Stimulated activated CD4-positive, alpha-beta T cell treated with anti-CD3 and anti-CD28 coated beads, Interleukin-2, amount 100 ng/mL, for 48 hours (primary cell): Measurements from ENCODE around the gene DNPEP.
A peak's percentile ranks its signal among the peaks of the same experiment; 100 is the strongest.

Source experiments
- DNase-seq, 2 donors: peaks; one replicate each; pipeline ENCODE4 v3.0.0-alpha.2; 2020

Gene DNPEP

DNA sequence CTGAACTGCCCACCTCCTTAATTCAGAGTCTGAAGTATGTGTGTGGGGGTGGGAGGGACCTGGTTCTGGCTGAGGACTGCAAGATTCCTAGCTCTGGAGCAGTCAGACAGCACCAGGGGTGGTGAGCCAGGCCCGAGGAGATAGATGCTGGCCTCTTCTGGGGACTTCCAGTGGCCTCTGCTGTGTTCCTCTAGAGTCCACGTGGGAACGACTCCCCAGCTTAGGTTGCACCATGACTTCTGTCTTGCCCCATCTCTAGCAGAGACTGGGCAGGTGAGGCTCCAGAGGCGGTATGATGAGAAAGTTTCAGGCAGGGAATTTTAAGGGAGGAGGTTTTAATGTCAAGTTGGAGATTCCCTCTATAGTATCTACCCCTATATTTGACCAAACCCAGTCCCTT, 33.1 kb downstream of the DNPEP start:
- DNase-seq = no peak

DNA sequence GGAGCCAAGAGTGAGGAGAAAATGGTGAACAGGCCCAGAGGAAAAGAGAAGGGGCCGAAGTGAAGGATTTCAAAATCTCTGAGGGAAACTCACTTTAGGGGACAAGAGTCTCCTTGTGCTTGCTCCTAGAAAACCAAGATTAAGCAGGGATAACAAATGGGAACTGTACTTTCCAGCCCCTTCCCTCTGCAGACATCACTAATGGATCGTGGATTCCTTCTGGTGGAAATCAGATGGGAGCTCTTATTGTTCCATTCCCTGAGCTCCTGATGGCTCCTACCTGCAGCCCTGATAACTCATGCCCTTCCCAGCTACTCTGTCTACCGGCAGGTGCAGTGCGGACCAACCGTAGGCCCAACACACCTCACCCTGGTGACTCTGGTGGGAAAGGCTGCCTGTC, 34.6 kb downstream of the DNPEP start:
- no peak for DNase-seq

GRCh38 chr2:219352448-219353023, 35.2 kb downstream of the DNPEP start:
- DNase-seq = peak; percentile 74 to 76

DNA sequence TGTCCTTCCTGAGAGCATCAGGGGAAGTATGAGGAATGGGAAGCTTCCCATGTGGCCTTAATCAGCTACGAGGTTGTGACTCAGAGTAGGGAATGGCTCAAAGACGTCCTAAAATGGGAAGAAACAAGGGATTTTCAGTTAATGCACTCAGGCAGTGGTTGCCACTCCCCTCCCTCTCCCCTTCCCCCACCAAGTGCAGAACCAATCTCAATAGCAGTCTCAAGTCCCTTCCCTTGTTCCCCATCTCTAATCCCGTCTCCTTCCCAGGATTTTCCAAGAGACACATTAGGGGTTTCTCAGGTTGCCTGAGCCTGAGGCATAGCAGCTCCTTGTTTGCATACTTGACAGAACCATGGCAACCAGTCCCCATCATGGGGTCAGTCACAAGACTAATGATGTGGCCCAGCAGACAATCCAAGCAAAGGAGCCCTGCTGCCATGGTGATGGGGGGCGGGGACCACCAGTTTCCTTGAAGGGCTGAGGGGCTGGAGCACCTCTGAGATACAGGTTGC, 36.9 kb downstream of the DNPEP start:
- no peak for DNase-seq

DNA sequence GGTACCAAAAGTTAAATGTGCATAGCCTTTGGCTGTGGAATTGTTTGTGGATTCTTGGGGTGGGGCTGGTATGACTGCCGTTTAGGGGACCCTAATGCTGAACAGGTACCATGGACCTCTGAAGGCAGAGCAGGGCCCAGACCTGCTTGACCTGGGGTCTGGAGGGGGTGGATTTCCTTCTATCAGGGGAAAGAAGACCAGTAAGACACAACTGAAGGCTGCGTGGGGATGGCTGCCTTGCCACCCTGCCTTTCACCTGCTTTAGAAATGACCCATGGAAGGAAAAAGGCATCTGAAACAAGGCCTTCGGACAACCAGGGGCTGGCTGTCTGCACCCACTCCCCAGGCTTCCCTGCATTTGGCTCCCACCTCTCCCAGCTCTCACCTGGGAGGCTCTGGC, 37.5 kb downstream of the DNPEP start:
- DNase-seq = no peak

DNA sequence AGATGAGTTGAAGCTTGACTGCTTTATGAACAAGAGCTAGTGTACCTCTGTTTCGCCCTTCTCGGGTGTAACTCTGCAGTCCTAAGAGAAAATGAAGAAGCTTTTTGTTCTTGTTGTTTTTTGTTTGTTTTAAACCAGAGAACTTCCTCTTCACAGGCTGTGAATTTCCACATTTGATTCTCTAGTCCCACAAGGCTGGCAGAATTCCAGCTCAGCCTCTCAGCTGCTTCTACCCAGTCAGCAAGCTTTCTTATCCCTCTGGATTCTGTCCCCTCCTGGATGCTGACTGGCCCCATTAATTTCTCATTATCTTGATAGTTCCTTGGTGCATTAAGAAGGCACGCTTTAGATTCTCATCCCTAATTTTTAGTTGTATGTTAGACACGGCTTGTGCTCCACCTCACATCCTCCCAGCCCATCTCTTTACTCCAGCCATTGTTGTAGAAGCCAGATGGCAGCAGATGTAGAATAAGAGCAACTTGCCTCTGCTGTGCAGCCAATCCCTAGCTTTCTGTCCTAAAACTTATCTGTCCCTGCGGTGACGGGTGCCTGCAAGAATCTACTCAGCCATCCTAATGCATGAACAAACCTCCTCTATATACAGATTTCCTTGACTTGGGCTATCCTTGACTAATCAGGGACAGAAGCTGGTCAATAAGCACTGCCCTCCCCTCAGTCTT, 42.8 kb downstream of the DNPEP start:
- DNase-seq = no peak

DNA sequence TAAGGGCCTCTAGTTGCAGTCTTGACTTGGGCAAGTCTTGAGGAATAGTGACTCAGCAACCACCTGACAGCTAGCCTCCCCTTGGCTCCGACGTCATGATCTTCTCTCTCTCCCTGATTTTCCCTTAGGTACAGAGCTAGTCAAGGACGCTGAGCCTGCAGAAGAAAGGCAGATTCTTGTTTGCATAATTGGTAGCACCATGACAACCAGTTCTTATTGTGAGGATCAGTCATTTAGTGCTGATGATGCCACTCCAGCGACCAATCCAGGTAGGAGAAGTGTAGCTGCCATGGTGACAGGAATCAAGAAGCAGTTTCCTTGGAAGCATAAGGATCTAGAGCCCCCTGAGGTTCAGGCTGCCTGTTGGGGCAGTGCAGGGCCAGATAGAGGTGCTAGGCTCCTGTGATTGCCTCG, 52.3 kb downstream of the DNPEP start:
- no peak for DNase-seq

DNA sequence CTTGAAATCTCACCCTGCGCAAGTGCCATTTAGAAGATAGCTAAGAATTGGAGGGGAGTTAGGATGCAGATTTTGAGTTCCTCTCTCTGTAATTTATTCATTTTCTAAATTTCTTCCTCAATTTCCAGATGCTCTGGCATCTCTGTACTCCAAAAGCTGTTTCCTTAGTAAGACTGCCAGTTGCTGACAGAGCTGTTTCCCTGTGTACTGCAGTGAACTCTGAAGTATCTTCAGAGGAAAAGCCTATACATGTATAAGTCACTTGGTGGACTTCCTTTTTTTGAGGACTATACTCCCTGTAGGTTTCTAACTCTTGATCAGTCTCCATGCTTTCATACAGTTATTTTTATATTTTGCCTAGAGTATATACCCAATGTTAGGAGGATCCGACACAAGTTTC, 53.6 kb downstream of the DNPEP start:
- no peak for DNase-seq

GRCh38 chr2:219332542-219332941, 55.2 kb downstream of the DNPEP start, which contains the start of gene RESP18:
Gene RESP18 (minus strand): TSS chr2:219332744.
- DNase-seq = no peak

DNA sequence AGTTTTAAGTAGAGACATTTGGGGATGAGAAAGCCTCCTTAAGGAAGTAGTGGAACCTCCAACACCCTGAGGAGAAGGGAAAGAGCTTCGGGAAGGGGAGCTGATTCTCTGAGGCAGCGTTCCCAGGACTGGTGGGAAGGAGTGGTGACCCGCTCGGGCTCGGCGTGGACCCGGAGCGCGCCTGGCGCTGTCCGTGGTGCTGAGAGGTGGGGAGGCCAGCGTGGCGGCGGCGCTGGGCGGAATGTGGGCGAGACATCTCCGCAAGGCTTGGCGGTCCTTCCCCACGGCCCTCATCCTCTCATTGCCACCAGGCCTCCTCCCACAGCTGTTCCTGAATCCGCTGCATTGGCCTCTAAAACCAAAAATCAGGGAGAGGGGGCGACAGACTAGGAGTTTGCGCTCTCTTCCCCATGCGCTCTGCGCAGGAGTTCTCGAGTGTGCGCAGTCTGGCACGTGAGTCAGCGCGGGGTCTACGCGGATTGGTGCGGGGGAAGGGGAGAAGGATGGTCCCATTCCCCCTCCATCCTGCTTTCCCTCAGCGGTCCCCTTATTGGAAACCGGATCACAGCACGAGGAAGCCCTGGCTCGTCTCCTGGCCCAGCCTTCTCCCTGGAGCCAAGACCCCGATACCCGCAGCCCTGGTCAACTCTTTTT, 56.0 kb downstream of the DNPEP start:
- peak; percentile 21 to 31 for DNase-seq

- DNase-seq = no peak
Measured at GRCh38 chr2:219327719-219328118, 60.0 kb downstream of the DNPEP start.

DNA sequence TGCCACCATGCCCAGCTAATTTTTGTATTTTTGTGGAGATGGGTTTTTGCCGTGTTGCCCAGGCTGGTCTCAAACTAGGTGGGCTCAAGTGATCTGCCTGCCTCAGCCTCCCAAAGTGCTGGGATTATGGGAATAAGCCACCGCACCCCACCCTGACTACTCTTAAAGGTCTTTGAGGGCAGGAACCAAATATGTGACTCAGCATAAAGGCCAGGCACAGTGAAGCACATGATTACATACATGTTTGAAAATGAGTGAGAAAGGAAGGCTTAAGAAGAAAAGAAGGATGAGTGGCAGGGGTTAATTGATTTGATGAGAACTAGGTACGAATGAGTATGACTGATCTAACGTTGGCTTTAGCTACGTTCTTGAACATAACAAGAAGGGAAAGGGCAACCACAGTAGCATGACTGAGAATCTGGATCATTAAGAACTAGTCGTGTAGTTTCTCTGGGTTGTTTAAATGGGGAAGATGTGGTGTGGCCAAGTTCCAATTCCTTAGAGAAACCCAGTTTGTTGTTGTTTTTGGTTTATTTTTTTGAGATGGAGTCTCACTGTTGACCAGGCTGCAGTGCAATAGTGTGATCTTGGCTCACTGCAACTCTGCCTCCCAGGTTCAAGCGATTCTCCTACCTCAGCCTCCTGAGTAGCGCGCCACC, 61.9 kb downstream of the DNPEP start:
- DNase-seq = no peak

GRCh38 chr2:219325136-219325535, 62.6 kb downstream of the DNPEP start:
- no peak for DNase-seq

GRCh38 chr2:219323434-219323833, 64.3 kb downstream of the DNPEP start:
- no peak for DNase-seq
